Mesenchymal stem cell (in vitro differentiated cells and primary cell): ENCODE data around the gene VPS4A.

Experiments used
- DNase-seq: peaks from one replicate; pipeline ENCODE4 v3.0.0-alpha.2; 2013
- H2AFZ ChIP-seq: one replicate; pipeline ENCODE4 v1.6.1; 2013; ENCODE audit warnings: low read depth, mild to moderate bottlenecking, control low read depth, inconsistent platforms, low read length, moderate library complexity
- H2AK5ac ChIP-seq: 2 replicates; pipeline ENCODE4 v1.6.1; 2013; ENCODE audit warnings: low read length, moderate library complexity, mild to moderate bottlenecking, inconsistent platforms; ENCODE audit not compliant: severe bottlenecking
- H2BK120ac ChIP-seq: one replicate; pipeline ENCODE4 v1.6.1; 2013; ENCODE audit warnings: low read depth, mild to moderate bottlenecking, inconsistent platforms, low read length, moderate library complexity
- H2BK12ac ChIP-seq, 2 experiments: one replicate each; pipeline ENCODE4 v1.6.1; 2013; ENCODE audit warnings: inconsistent platforms in 2 of 2, low read length in 2 of 2, mild to moderate bottlenecking in 2 of 2, moderate library complexity in 2 of 2, control low read depth in 1 of 2
- H2BK15ac ChIP-seq: one replicate; pipeline ENCODE4 v1.6.1; 2013; ENCODE audit warnings: mild to moderate bottlenecking, low read depth, inconsistent platforms; ENCODE audit not compliant: poor library complexity, severe bottlenecking
- H2BK5ac ChIP-seq: 2 replicates; pipeline ENCODE4 v1.6.1; 2013; ENCODE audit warnings: low read depth, mild to moderate bottlenecking, low read length, control low read depth, inconsistent platforms; ENCODE audit not compliant: poor library complexity, severe bottlenecking
- H3K14ac ChIP-seq, 2 experiments: one replicate each; pipeline ENCODE4 v1.6.1; 2013; ENCODE audit warnings: inconsistent platforms in 2 of 2, low read length in 2 of 2, control low read depth in 1 of 2, mild to moderate bottlenecking in 1 of 2, moderate library complexity in 1 of 2
- H3K18ac ChIP-seq, 2 experiments: one replicate each; pipeline ENCODE4 v1.6.1; 2013; ENCODE audit warnings: inconsistent platforms in 2 of 2, low read length in 2 of 2, control low read depth in 1 of 2, low read depth in 1 of 2, mild to moderate bottlenecking in 1 of 2
- H3K23ac ChIP-seq, 2 experiments: one replicate each; pipeline ENCODE4 v1.6.1; 2013; ENCODE audit warnings: inconsistent platforms in 2 of 2, low read length in 2 of 2, mild to moderate bottlenecking in 2 of 2, moderate library complexity in 2 of 2, control low read depth in 1 of 2
- H3K27ac ChIP-seq: 2 replicates; pipeline ENCODE4 v1.5.1; 2013; ENCODE audit warnings: mild to moderate bottlenecking, moderate library complexity, low read length, control low read depth, inconsistent platforms; ENCODE audit not compliant: poor library complexity, severe bottlenecking
- H3K27me3 ChIP-seq, 2 experiments: 2 replicates each; pipeline versions ENCODE4 v1.6.1 to v1.7.0; 2013; ENCODE audit warnings: low read length in 2 of 2, mild to moderate bottlenecking in 2 of 2, moderate library complexity in 2 of 2, control low read depth in 1 of 2, inconsistent platforms in 1 of 2; ENCODE audit not compliant: control insufficient read depth in 1 of 2, insufficient read depth in 1 of 2
- H3K36me3 ChIP-seq, 2 experiments: 2 replicates each; pipeline versions ENCODE4 v1.6.1 to v1.7.0; 2013; ENCODE audit warnings: low read length in 2 of 2, control low read depth in 1 of 2, inconsistent platforms in 1 of 2, low read depth in 1 of 2, mild to moderate bottlenecking in 1 of 2; ENCODE audit not compliant: insufficient read depth in 2 of 2, control insufficient read depth in 1 of 2
- H3K4ac ChIP-seq, 2 experiments: one replicate each; pipeline ENCODE4 v1.6.1; 2013; ENCODE audit warnings: inconsistent platforms in 2 of 2, low read length in 2 of 2, mild to moderate bottlenecking in 2 of 2, moderate library complexity in 2 of 2, control low read depth in 1 of 2, low read depth in 1 of 2
- H3K4me1 ChIP-seq: 2 replicates; pipeline ENCODE4 v1.6.1; 2013; ENCODE audit warnings: low read depth, low read length, control low read depth; ENCODE audit not compliant: control insufficient read depth, insufficient read depth
- H3K4me2 ChIP-seq: 2 replicates; pipeline ENCODE4 v1.6.1; 2013; ENCODE audit warnings: low read length, mild to moderate bottlenecking, inconsistent platforms; ENCODE audit not compliant: poor library complexity, severe bottlenecking
- H3K4me3 ChIP-seq, 2 experiments: 2 replicates each; pipeline versions ENCODE4 v1.5.1 to v1.7.0; 2013; ENCODE audit warnings: low read length in 2 of 2, mild to moderate bottlenecking in 2 of 2, control low read depth in 1 of 2, low read depth in 1 of 2; ENCODE audit not compliant: insufficient read depth in 1 of 2
- H3K79me1 ChIP-seq: replicated peaks from 2 replicates; pipeline ENCODE4 v1.6.1; 2013; ENCODE audit warnings: mild to moderate bottlenecking, control low read depth, low read length, inconsistent platforms; ENCODE audit not compliant: poor library complexity, severe bottlenecking
- H3K9ac ChIP-seq: 2 replicates; pipeline ENCODE4 v1.7.0; 2013; ENCODE audit warnings: mild to moderate bottlenecking, low read length, moderate library complexity
- H3K9me3 ChIP-seq: 2 replicates; pipeline ENCODE4 v1.7.0; 2013; ENCODE audit warnings: mild to moderate bottlenecking, low read length; ENCODE audit not compliant: control insufficient read depth
- H4K8ac ChIP-seq: one replicate; pipeline ENCODE4 v1.6.1; 2013; ENCODE audit warnings: inconsistent platforms, mild to moderate bottlenecking, low read length, moderate library complexity
- H4K91ac ChIP-seq: one replicate; pipeline ENCODE4 v1.6.1; 2013; ENCODE audit warnings: mild to moderate bottlenecking, low read length, inconsistent platforms
- WGBS: methylation state at CpG from one replicate; pipeline ENCODE4 v1.1.7; 2013; ENCODE audit warnings: mixed read lengths; 5-methylcytosine and 5-hydroxymethylcytosine counted together

VPS4A gene

DNA sequence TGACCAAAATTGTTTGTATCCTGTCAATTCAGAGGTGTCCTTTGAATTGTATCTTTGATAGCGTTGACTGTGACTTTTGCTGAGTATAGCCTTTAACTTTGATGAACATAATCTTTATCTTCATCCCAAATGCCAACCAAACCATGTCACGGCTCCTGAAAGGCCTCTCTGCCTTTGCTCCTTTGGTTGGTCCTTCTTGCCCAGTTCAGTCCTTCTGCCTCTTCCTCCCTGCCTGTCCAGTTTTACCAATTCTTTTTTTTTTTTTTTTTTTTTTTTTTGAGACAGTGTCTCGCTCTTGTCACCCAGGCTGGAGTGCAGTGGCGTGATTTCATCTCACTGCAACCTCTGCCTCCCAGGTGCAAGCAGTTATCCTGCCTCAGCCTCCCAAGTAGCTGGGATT, 12.9 kb upstream of the VPS4A start:
- Histone ChIP-seq H3K4ac (no peak overlapping the region), H4K91ac (no peak overlapping the region), H3K79me1 (peaks cover 2% of the 10 kb centered on the region), H2BK120ac (no peak overlapping the region), H3K9ac (no peak overlapping the region), H2BK12ac (no peak overlapping the region), H3K4me2 (no peak overlapping the region), H3K27me3 (no peaks in the 10 kb centered on the region), H4K8ac (no peak overlapping the region), H2AFZ (no peak overlapping the region), H3K9me3 (no peaks in the 10 kb centered on the region), H3K14ac (no peak overlapping the region), H2BK15ac (no peak overlapping the region), H3K4me1 (peaks cover 5% of the 10 kb centered on the region), H3K4me3 (no peak overlapping the region), H3K36me3 (peaks cover 15 to 49% of the 10 kb centered on the region in 2 experiments), H3K27ac (no peak overlapping the region), H3K23ac (no peak overlapping the region), H3K18ac (no peak overlapping the region), H2AK5ac (no peak overlapping the region), H2BK5ac (no peak overlapping the region)
- WGBS = 96% methylated on average over 2 of the region's 4 CpGs
- DNase-seq = no peak

DNA sequence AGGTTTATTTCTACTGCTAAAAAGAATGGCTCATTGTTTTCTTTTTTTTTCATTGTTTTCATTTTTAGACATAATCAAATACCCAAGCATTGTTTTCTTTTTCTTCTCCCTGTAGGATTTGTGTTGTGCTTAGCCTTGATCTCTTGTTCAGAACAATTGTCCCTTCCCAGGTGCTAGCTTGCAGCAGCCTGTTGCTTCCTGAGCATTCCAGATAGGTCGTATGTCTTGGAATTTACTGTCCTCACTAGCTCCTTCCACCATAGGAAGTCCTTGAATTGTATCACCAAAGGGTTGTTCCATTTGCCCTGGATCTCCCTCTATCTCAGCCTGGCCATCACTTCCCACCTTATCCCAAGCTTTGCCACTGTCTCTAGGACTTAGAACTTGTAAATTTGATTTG, 10.0 kb upstream of the VPS4A start:
- H2BK120ac ChIP-seq = no peak overlapping the region
- no peak overlapping the region for H2AK5ac ChIP-seq
- H3K36me3 ChIP-seq = peaks cover 15 to 68% of the 10 kb centered on the region in 2 experiments
- H3K18ac ChIP-seq = no peak overlapping the region
- H2BK5ac ChIP-seq = no peak overlapping the region
- peaks cover 4% of the 10 kb centered on the region for H3K4me1 ChIP-seq
- no peak overlapping the region for H3K14ac ChIP-seq
- no peak overlapping the region for H3K27ac ChIP-seq
- H3K79me1 ChIP-seq = peaks cover 2% of the 10 kb centered on the region
- H2AFZ ChIP-seq = no peak overlapping the region
- DNase-seq = no peak
- H3K4me2 ChIP-seq = no peak overlapping the region
- H2BK15ac ChIP-seq = no peak overlapping the region
- no peak overlapping the region for H2BK12ac ChIP-seq
- no peak overlapping the region for H3K23ac ChIP-seq
- H3K4me3 ChIP-seq = no peak overlapping the region
- no peaks in the 10 kb centered on the region for H3K9me3 ChIP-seq
- WGBS = 100% methylated on average over 1 of the region's 1 CpG
- H3K4ac ChIP-seq = no peak overlapping the region
- no peak overlapping the region for H4K8ac ChIP-seq
- no peak overlapping the region for H3K9ac ChIP-seq
- H3K27me3 ChIP-seq = no peaks in the 10 kb centered on the region
- H4K91ac ChIP-seq = no peak overlapping the region

DNA sequence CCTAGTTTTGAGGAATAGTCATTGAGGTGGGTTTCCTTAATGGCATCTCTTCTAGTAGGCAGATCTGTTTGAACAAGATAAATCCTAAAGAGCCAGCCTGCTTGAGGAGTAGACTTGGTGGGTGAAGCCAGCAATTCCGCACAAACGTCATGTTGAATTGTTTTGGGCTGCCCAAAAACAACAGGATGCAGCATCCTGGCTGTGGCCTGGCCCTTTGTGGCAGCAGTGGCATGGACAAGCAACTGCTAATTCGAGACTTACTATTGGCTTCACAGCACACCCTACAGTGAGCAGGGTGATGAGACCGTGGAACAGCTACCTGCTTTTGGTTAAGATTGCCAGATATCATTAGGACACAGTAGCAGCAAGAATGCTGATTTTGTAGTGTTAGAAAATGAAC, 9.3 kb upstream of the VPS4A start:
- no peak overlapping the region for H2BK15ac ChIP-seq
- no peak overlapping the region for H2BK120ac ChIP-seq
- peaks cover 15 to 69% of the 10 kb centered on the region in 2 experiments for H3K36me3 ChIP-seq
- H2AK5ac ChIP-seq = no peak overlapping the region
- no peaks in the 10 kb centered on the region for H3K9me3 ChIP-seq
- H4K91ac ChIP-seq = no peak overlapping the region
- H2BK5ac ChIP-seq = no peak overlapping the region
- H3K79me1 ChIP-seq = peaks cover 2% of the 10 kb centered on the region
- H3K4me2 ChIP-seq = no peak overlapping the region
- H3K14ac ChIP-seq = no peak overlapping the region
- no peak overlapping the region for H3K18ac ChIP-seq
- no peak overlapping the region for H3K4me3 ChIP-seq
- H4K8ac ChIP-seq = no peak overlapping the region
- no peak overlapping the region for H3K27ac ChIP-seq
- no peak overlapping the region for H3K23ac ChIP-seq
- no peak for DNase-seq
- WGBS = 96% methylated on average over 4 of the region's 4 CpGs
- H3K4me1 ChIP-seq = peaks cover 4% of the 10 kb centered on the region
- no peaks in the 10 kb centered on the region for H3K27me3 ChIP-seq
- no peak overlapping the region for H2AFZ ChIP-seq
- H3K4ac ChIP-seq = no peak overlapping the region
- H3K9ac ChIP-seq = no peak overlapping the region
- H2BK12ac ChIP-seq = no peak overlapping the region

DNA sequence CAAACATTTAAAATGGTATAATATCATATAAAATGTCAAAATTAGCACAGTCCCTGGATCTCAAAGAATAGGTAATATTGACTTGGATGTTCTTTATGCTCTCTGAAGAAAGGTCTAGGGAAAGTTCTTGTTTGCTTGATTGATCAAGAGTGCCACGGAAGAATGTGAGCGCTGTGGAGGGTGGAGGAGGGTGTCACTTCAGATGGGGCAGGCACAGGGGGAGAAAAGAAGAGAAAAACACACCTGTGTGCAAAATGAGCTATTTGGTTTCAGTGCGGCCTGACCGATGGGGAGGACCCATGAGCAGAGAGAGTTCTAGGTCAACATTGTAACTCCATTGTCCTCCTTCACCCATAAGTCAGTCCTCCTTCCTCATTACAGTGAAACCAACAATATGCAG, 8.8 kb upstream of the VPS4A start:
- no peak overlapping the region for H2BK12ac ChIP-seq
- H4K91ac ChIP-seq = no peak overlapping the region
- H3K79me1 ChIP-seq = peaks cover 2% of the 10 kb centered on the region
- no peak overlapping the region for H3K4me3 ChIP-seq
- H2BK5ac ChIP-seq = no peak overlapping the region
- H3K9me3 ChIP-seq = no peaks in the 10 kb centered on the region
- H2AFZ ChIP-seq = no peak overlapping the region
- 89% methylated on average over 4 of the region's 4 CpGs for WGBS
- no peak overlapping the region for H2AK5ac ChIP-seq
- no peak overlapping the region for H4K8ac ChIP-seq
- no peak overlapping the region for H3K18ac ChIP-seq
- no peak overlapping the region for H2BK15ac ChIP-seq
- H3K23ac ChIP-seq = no peak overlapping the region
- no peak overlapping the region for H3K14ac ChIP-seq
- H3K36me3 ChIP-seq = peaks cover 15 to 73% of the 10 kb centered on the region in 2 experiments
- no peak overlapping the region for H2BK120ac ChIP-seq
- no peaks in the 10 kb centered on the region for H3K27me3 ChIP-seq
- H3K27ac ChIP-seq = no peak overlapping the region
- DNase-seq = no peak
- no peak overlapping the region for H3K9ac ChIP-seq
- no peak overlapping the region for H3K4ac ChIP-seq
- H3K4me2 ChIP-seq = no peak overlapping the region
- peaks cover 4% of the 10 kb centered on the region for H3K4me1 ChIP-seq
